ENCODE measurements around the gene KRT10. TPM values are rescaled to one million over a fixed set of nuclear protein-coding genes. Genes with fewer than 3 reads are reported as not detected.

KRT10 gene
- total RNA-seq, 1 experiment from 2014 or later: 28.4 TPM

- no CpG with 5 or more reads among the region's 39 CpGs for WGBS (ENCODE audit: extremely low coverage, insufficient read length, low lambda C conversion rate)
- H3K4me2 ChIP-seq (ENCODE audit: insufficient read depth, insufficient read length, low read length): no peak overlapping the region
- no peak overlapping the region for H3T11ph ChIP-seq (ENCODE audit: low read length)
- no peak overlapping the region for H3K9ac ChIP-seq (ENCODE audit: extremely low read depth, insufficient read length, low read length)
- no peak overlapping the region for H2BK5ac ChIP-seq (ENCODE audit: insufficient read length, low read length)
- H3K23me2 ChIP-seq (ENCODE audit: insufficient read length, low read depth, low read length, poor library complexity, severe bottlenecking): no peaks in the 10 kb centered on the region
- DNase-seq: peak; percentile 97
- H3K27me3 Mint-ChIP-seq (ENCODE audit: low read depth): peaks cover 11% of the 10 kb centered on the region
- H4K5ac ChIP-seq (ENCODE audit: insufficient read length, low read depth, low read length): no peak overlapping the region
- no peaks in the 10 kb centered on the region for H3K4me1 ChIP-seq (ENCODE audit: insufficient read depth, low read length)
- no peak overlapping the region for H3K23ac ChIP-seq (ENCODE audit: insufficient read length, low read depth, low read length)
- no peaks in the 10 kb centered on the region; a peak in 1 of 5 replicates for H3K9me3 Mint-ChIP-seq
- no peaks in the 10 kb centered on the region for H4K20me1 ChIP-seq (ENCODE audit: control insufficient read depth, insufficient read depth, insufficient read length)
- H3K79me2 ChIP-seq (ENCODE audit: insufficient read depth, low read length): no peaks in the 10 kb centered on the region
- H3K4ac ChIP-seq (ENCODE audit: low read depth, low read length): no peak overlapping the region
- no peak overlapping the region for H3K56ac ChIP-seq (ENCODE audit: insufficient read length, low read depth, low read length)
- no peak overlapping the region; a peak in 1 of 5 replicates for H3K4me3 Mint-ChIP-seq
- peak; percentile 89 for TF ChIP-seq CTCF (conservative IDR thresholded peaks at IDR 0.05)
- no peaks in the 10 kb centered on the region for H3K27me3 ChIP-seq (ENCODE audit: insufficient read depth, low read length)
- no peak overlapping the region for H3K18ac ChIP-seq (ENCODE audit: insufficient read length, low read depth, low read length)
- H2AK5ac ChIP-seq (ENCODE audit: insufficient read length, low read length): no peak overlapping the region
- no peak overlapping the region for H3K27ac ChIP-seq (ENCODE audit: insufficient read length, low read depth, low read length)
- H2AFZ ChIP-seq (ENCODE audit: low read length): no peak overlapping the region
- H3K36me3 Mint-ChIP-seq (ENCODE audit: insufficient read depth in 1 of 3, low read depth in 3 of 3): no peaks in the 10 kb centered on the region; a peak in 1 of 7 replicates
- no peaks in the 10 kb centered on the region for H3K79me1 ChIP-seq (ENCODE audit: insufficient read depth, low read depth, low read length, poor library complexity, severe bottlenecking)
- H4K8ac ChIP-seq (replicated peaks; ENCODE audit: insufficient read length, low read depth, low read length): no peak overlapping the region
- H2BK120ac ChIP-seq (ENCODE audit: low read depth, low read length, poor library complexity, severe bottlenecking): no peak overlapping the region
- no peak overlapping the region for H4K91ac ChIP-seq (ENCODE audit: insufficient read length, low read depth, low read length)
- peaks cover 2 to 12% of the 10 kb centered on the region in 2 experiments for H3K4me1 Mint-ChIP-seq
- no peak overlapping the region; a peak in 1 of 7 replicates for H3K27ac Mint-ChIP-seq
- no peak overlapping the region for H2BK12ac ChIP-seq (ENCODE audit: insufficient read length, low read depth, low read length)
- no peak overlapping the region for H3K14ac ChIP-seq (ENCODE audit: insufficient read depth, low read length)
- no peak overlapping the region for H2BK20ac ChIP-seq (ENCODE audit: low read depth, low read length, poor library complexity, severe bottlenecking)
- no peaks in the 10 kb centered on the region for H3K9me3 ChIP-seq (ENCODE audit: control insufficient read depth, low read depth, low read length)
- H2BK15ac ChIP-seq (ENCODE audit: low read depth, low read length): no peak overlapping the region
Measured at GRCh38 chr17:40862985-40863733, 40.7 kb upstream of the KRT10 start.

All from H9 (cell line).